Measurements from ENCODE around the gene MEIS2. TPM values are rescaled to one million over a fixed set of nuclear protein-coding genes. Genes with fewer than 3 reads are reported as not detected.
A peak's percentile ranks its signal among the peaks of the same experiment; 100 is the strongest.

Gene MEIS2
- polyA plus RNA-seq, 2 of the 4 experiments (the other 2 are of a cell fraction): 7.3 to 11.1 TPM

GRCh38 chr15:36914960-36915808 lies 185.2 kb downstream of the MEIS2 start (continued):
- no peak for TF ChIP-seq CTCF (IDR thresholded peaks at IDR 0.05)
- TF ChIP-seq MAZ (IDR thresholded peaks at IDR 0.05; ENCODE audit: borderline replicate concordance, low read depth, low read length): no peak
- no peak for TF ChIP-seq JUN (IDR thresholded peaks at IDR 0.05)
- TF ChIP-seq FOXS1 (CRISPR knock-in tag; IDR thresholded peaks at IDR 0.05): no peak
- no peak for TF ChIP-seq HDAC2 (IDR thresholded peaks at IDR 0.05)
- no peak for TF ChIP-seq RARB (CRISPR knock-in tag; IDR thresholded peaks at IDR 0.05)
- no peak for TF ChIP-seq MAX (IDR thresholded peaks at IDR 0.05)
- TF ChIP-seq CHD2 (IDR thresholded peaks at IDR 0.05; ENCODE audit: low read length, partially characterized antibody): no peak

GRCh38 chr15:36914466-36914865 lies 185.9 kb downstream of the MEIS2 start:
- no peak overlapping the region for H3K4me3 ChIP-seq
- H3K4me1 ChIP-seq: peaks cover 6% of the 10 kb centered on the region; the same call in 1 of the 3 replicates
- ATAC-seq (no peak), FAIRE-seq (no peak), DNase-seq (ENCODE audit: low read depth in 1 of 2, low spot score in 1 of 2) (no peak)
- 60% methylated on average over 4 of the region's 4 CpGs for WGBS (ENCODE audit: missing lambda C conversion rate)
- no peak overlapping the region for H3K27ac ChIP-seq
- no peak for TF ChIP-seq HDAC2 (IDR thresholded peaks at IDR 0.05)
- CTCF ChIA-PET: interaction anchor here (1.4 kb wide), 1 partner anchor 31 kb away, joined by 6 read pairs; no protein-coding TSS in a partner anchor
- no peaks in the 10 kb centered on the region for H3K9me3 ChIP-seq
- POLR2A ChIA-PET: no interaction called here
- no peak overlapping the region for H3K4me2 ChIP-seq

GRCh38 chr15:36912311-36912712 lies 188.0 kb downstream of the MEIS2 start:
- FAIRE-seq (no peak), DNase-seq (ENCODE audit: low read depth in 1 of 2, low spot score in 1 of 2) (no peak), ATAC-seq (no peak)
- H3K9me3 ChIP-seq: no peaks in the 10 kb centered on the region
- 0 out of 3 replicates have a peak overlapping the region, but pooled peaks have one; percentile 1 for H3K4me2 ChIP-seq
- CTCF ChIA-PET: interaction anchor here (1.3 kb wide), 1 partner anchor 28 kb away, joined by 3 read pairs; no protein-coding TSS in a partner anchor
- TF ChIP-seq USF2 (IDR thresholded peaks at IDR 0.05) (no peak), JUN (IDR thresholded peaks at IDR 0.05) (no peak), REST (IDR thresholded peaks at IDR 0.05) (no peak), CHD2 (IDR thresholded peaks at IDR 0.05; ENCODE audit: low read length, partially characterized antibody) (no peak), SMC3 (IDR thresholded peaks at IDR 0.05) (no peak), ZC3H11A (IDR thresholded peaks at IDR 0.05) (no peak), HOXB13 (CRISPR knock-in tag; IDR thresholded peaks at IDR 0.05; ENCODE audit: low read depth) (no peak), RFX5 (IDR thresholded peaks at IDR 0.05) (no peak), HOXB5 (CRISPR knock-in tag; IDR thresholded peaks at IDR 0.05) (no peak), RNF2 (IDR thresholded peaks at IDR 0.05; ENCODE audit: borderline replicate concordance, low read depth) (no peak), HOXA7 (CRISPR knock-in tag; IDR thresholded peaks at IDR 0.05) (no peak), PHF8 (IDR thresholded peaks at IDR 0.05; ENCODE audit: borderline replicate concordance, low read depth) (no peak), EHF (CRISPR knock-in tag; IDR thresholded peaks at IDR 0.05) (no peak), POLR2AphosphoS2 (conservative IDR thresholded peaks at IDR 0.05; ENCODE audit: low read length) (no peak), FOSL2 (IDR thresholded peaks at IDR 0.05) (no peak), FOSL2 (CRISPR knock-in tag; IDR thresholded peaks at IDR 0.05) (no peak), ZFP36 (IDR thresholded peaks at IDR 0.05; ENCODE audit: borderline replicate concordance, partially characterized antibody) (no peak)
- no peak overlapping the region for H3K27ac ChIP-seq
- POLR2A ChIA-PET: no interaction called here
- 81% methylated on average over 2 of the region's 2 CpGs for WGBS (ENCODE audit: missing lambda C conversion rate)
- peaks cover 6% of the 10 kb centered on the region; the same call in 1 of the 3 replicates for H3K4me1 ChIP-seq
- H3K4me3 ChIP-seq: no peak overlapping the region
